IMR-90 (cell line): ENCODE measurements around the gene KRT3. TPM values are rescaled to one million over a fixed set of nuclear protein-coding genes. Genes with fewer than 3 reads are reported as not detected.

Experiments
- ATAC-seq: fragments of 200-7000 bp; cut with Tn5 transposase; 2 replicates; pipeline ENCODE4 v1.9.1; 2020; ENCODE audit warnings: low read depth, mild to moderate bottlenecking, moderate library complexity
- BruUV-seq: library from RNA; stranded (reverse); fragments of 400-500 nt; replicated peaks from 2 replicates; lab custom pipeline; 2021; lab: Mats Ljungman, UMichigan
- CTCF ChIA-PET: fragments of 300-600 bp; formaldehyde crosslinking; extraction: SDS; loops from one replicate; lab custom pipeline; 2021; ENCODE audit warnings: antibody characterized with exemption; lab: Yijun Ruan, JAX
- POLR2A ChIA-PET: fragments of 300-600 bp; sonication (Branson Sonifier 250); formaldehyde crosslinking; loops from one replicate; lab custom pipeline; 2022; ENCODE audit warnings: antibody characterized with exemption; ENCODE audit not compliant: unreplicated experiment; lab: Charles Lee
- DNase-seq: peaks from one replicate; pipeline ENCODE4 v3.0.0; 2013
- H2AFZ ChIP-seq: replicated peaks from 2 replicates; pipeline ENCODE3; 2013; ENCODE audit warnings: low read length, mild to moderate bottlenecking; ENCODE audit not compliant: poor library complexity
- H2AK5ac ChIP-seq: 2 replicates; pipeline ENCODE4 v1.6.1; 2013; ENCODE audit warnings: low read depth, low read length, inconsistent platforms
- H2AK9ac ChIP-seq: replicated peaks from 2 replicates; pipeline ENCODE3; 2013; ENCODE audit warnings: mild to moderate bottlenecking, low read depth, low read length, moderate library complexity; ENCODE audit not compliant: poor library complexity
- H2BK120ac ChIP-seq: 2 replicates; pipeline ENCODE4 v1.6.1; 2013; ENCODE audit warnings: low read depth, low read length, inconsistent platforms
- H2BK15ac ChIP-seq: 3 replicates; pipeline ENCODE4 v1.6.1; 2013; ENCODE audit warnings: low read depth, low read length, inconsistent platforms
- H2BK20ac ChIP-seq: 2 replicates; pipeline ENCODE4 v1.6.1; 2013; ENCODE audit warnings: low read depth, mild to moderate bottlenecking, inconsistent platforms, low read length, moderate library complexity
- H2BK5ac ChIP-seq: 2 replicates; pipeline ENCODE4 v1.6.1; 2013; ENCODE audit warnings: mild to moderate bottlenecking, low read depth, low read length, inconsistent platforms; ENCODE audit not compliant: poor library complexity, severe bottlenecking
- H3K14ac ChIP-seq: replicated peaks from 2 replicates; pipeline ENCODE4 v1.6.1; 2013; ENCODE audit warnings: low read depth, low read length, inconsistent platforms
- H3K18ac ChIP-seq: 2 replicates; pipeline ENCODE4 v1.6.1; 2013; ENCODE audit warnings: low read depth, low read length, control low read depth
- H3K23ac ChIP-seq: 2 replicates; pipeline ENCODE4 v1.6.1; 2013; ENCODE audit warnings: low read depth, low read length, inconsistent platforms
- H3K27ac ChIP-seq: 2 replicates; pipeline ENCODE4 v1.5.1; 2013; ENCODE audit warnings: mild to moderate bottlenecking, control low read depth, low read length; ENCODE audit not compliant: insufficient read depth
- H3K27me3 ChIP-seq: 2 replicates; pipeline ENCODE4 v1.6.1; 2013; ENCODE audit warnings: low read length; ENCODE audit not compliant: control insufficient read depth, insufficient read depth
- H3K36me3 ChIP-seq: 2 replicates; pipeline ENCODE4 v1.6.1; 2013; ENCODE audit warnings: low read length, mixed read lengths; ENCODE audit not compliant: control insufficient read depth, insufficient read depth
- H3K4ac ChIP-seq: 2 replicates; pipeline ENCODE4 v1.6.1; 2013; ENCODE audit warnings: low read depth, low read length, inconsistent platforms
- H3K4me1 ChIP-seq: 2 replicates; pipeline ENCODE4 v1.6.1; 2013; ENCODE audit warnings: low read length, mixed read lengths; ENCODE audit not compliant: control insufficient read depth, insufficient read depth
- H3K4me2 ChIP-seq: 2 replicates; pipeline ENCODE4 v1.6.1; 2013; ENCODE audit warnings: low read depth, mild to moderate bottlenecking, control low read depth, low read length, moderate library complexity
- H3K4me3 ChIP-seq: 2 replicates; pipeline ENCODE4 v1.5.1; 2013; ENCODE audit warnings: low read depth, mild to moderate bottlenecking, control low read depth, low read length, moderate library complexity; ENCODE audit not compliant: insufficient read depth
- H3K56ac ChIP-seq: 2 replicates; pipeline ENCODE4 v1.6.1; 2013; ENCODE audit warnings: low read length, inconsistent platforms; ENCODE audit not compliant: insufficient read depth; ENCODE audit errors: extremely low read depth
- H3K79me1 ChIP-seq, 2 experiments: 2 replicates each; pipeline ENCODE4 v1.6.1; 2013; ENCODE audit warnings: low read length in 2 of 2, inconsistent platforms in 1 of 2, low read depth in 1 of 2
- H3K9ac ChIP-seq: 2 replicates; pipeline ENCODE4 v1.6.1; 2013; ENCODE audit warnings: low read depth, low read length, control low read depth
- H3K9me1 ChIP-seq: 2 replicates; pipeline ENCODE4 v1.6.1; 2013; ENCODE audit warnings: low read length, inconsistent platforms; ENCODE audit not compliant: insufficient read depth
- H3K9me3 ChIP-seq: 2 replicates; pipeline ENCODE4 v1.6.1; 2013; ENCODE audit warnings: low read length; ENCODE audit not compliant: control insufficient read depth, insufficient read depth
- H4K20me1 ChIP-seq: 2 replicates; pipeline ENCODE4 v1.6.1; 2013; ENCODE audit warnings: low read length, inconsistent platforms; ENCODE audit not compliant: insufficient read depth
- H4K5ac ChIP-seq: 2 replicates; pipeline ENCODE4 v1.6.1; 2013; ENCODE audit warnings: mild to moderate bottlenecking, low read depth, low read length, control low read depth
- H4K8ac ChIP-seq, 2 experiments: 2 replicates each; pipeline ENCODE4 v1.6.1; 2013; ENCODE audit warnings: low read depth in 2 of 2, low read length in 2 of 2, control low read depth in 1 of 2, inconsistent platforms in 1 of 2
- H4K91ac ChIP-seq: 2 replicates; pipeline ENCODE4 v1.6.1; 2013; ENCODE audit warnings: low read depth, low read length, inconsistent platforms; ENCODE audit not compliant: insufficient read depth
- BHLHE40 ChIP-seq: fragments of 150-350 bp; IDR thresholded peaks from 2 replicates; pipeline ENCODE4 v1.6.1; 2016; ENCODE audit warnings: mild to moderate bottlenecking, low read depth, low read length
- CEBPB ChIP-seq: IDR thresholded peaks from 2 replicates; pipeline ENCODE4 v1.6.1; 2012; ENCODE audit warnings: low read depth, low read length, improper control_type of control experiment
- CHD1 ChIP-seq: IDR thresholded peaks from 2 replicates; pipeline ENCODE4 v1.6.1; 2012; ENCODE audit warnings: low read depth, low read length, improper control_type of control experiment
- FOS ChIP-seq: fragments of 150-350 bp; IDR thresholded peaks from 2 replicates; pipeline ENCODE4 v1.6.1; 2016; ENCODE audit warnings: low read depth, low read length
- MAFK ChIP-seq: IDR thresholded peaks from 2 replicates; pipeline ENCODE4 v1.6.1; 2012; ENCODE audit warnings: low read depth, low read length, improper control_type of control experiment
- MAZ ChIP-seq: IDR thresholded peaks from 2 replicates; pipeline ENCODE4 v1.6.1; 2012; ENCODE audit warnings: low read depth, mild to moderate bottlenecking, low read length, improper control_type of control experiment, moderate library complexity, borderline replicate concordance
- MXI1 ChIP-seq: IDR thresholded peaks from 2 replicates; pipeline ENCODE4 v1.6.1; 2012; ENCODE audit warnings: low read depth, mild to moderate bottlenecking, low read length, moderate library complexity, borderline replicate concordance
- NFE2L2 ChIP-seq: fragments of 150-350 bp; IDR thresholded peaks from 2 replicates; pipeline ENCODE4 v1.6.1; 2016; ENCODE audit warnings: low read depth, mild to moderate bottlenecking, low read length
- POLR2A ChIP-seq: IDR thresholded peaks from 2 replicates; pipeline ENCODE4 v1.6.1; 2012; ENCODE audit warnings: mild to moderate bottlenecking, low read depth, low read length
- RAD21 ChIP-seq: IDR thresholded peaks from 2 replicates; pipeline ENCODE4 v1.6.1; 2012; ENCODE audit warnings: low read length, improper control_type of control experiment
- RCOR1 ChIP-seq: IDR thresholded peaks from 2 replicates; pipeline ENCODE4 v1.6.1; 2012; ENCODE audit warnings: mild to moderate bottlenecking, low read length, improper control_type of control experiment; ENCODE audit not compliant: insufficient replicate concordance
- RFX5 ChIP-seq: IDR thresholded peaks from 2 replicates; pipeline ENCODE4 v1.8.0; 2012; ENCODE audit warnings: low read depth, mild to moderate bottlenecking, low read length, moderate library complexity
- SMC3 ChIP-seq: fragments of 150-350 bp; IDR thresholded peaks from 2 replicates; pipeline ENCODE4 v1.6.1; 2016; ENCODE audit warnings: low read depth, mild to moderate bottlenecking, antibody characterized with exemption, low read length, moderate library complexity
- WGBS, 2 experiments: methylation state at CpG; one replicate each; pipeline versions ENCODE4 v1.1.5 to v1.1.7; 2013; ENCODE audit warnings: missing lambda C conversion rate in 2 of 2; ENCODE audit not compliant: insufficient read length in 1 of 2; ENCODE audit errors: extremely low coverage in 2 of 2; 5-methylcytosine and 5-hydroxymethylcytosine counted together
- dilution Hi-C: fragments of 300-500 bp; cut with HindIII; formaldehyde crosslinking; loops from one replicate; pipeline ENCODE4 v1.14.3; 2018; ENCODE audit warnings: low sequenced_read_pairs; ENCODE audit not compliant: unreplicated experiment
- in situ Hi-C: fragments of 300-500 bp; cut with MboI; formaldehyde crosslinking; loops from 3 replicates; pipeline ENCODE4 v1.14.3; 2019; ENCODE audit warnings: low sequenced_read_pairs, inconsistent platforms, mixed read lengths
- intact Hi-C: fragments of 100-400 bp; cut with micrococcal nuclease; formaldehyde crosslinking; loops from 2 replicates; pipeline ENCODE4 v1.10.0; 2022
- polyA plus RNA-seq, 3 experiments: library from polyadenylated mRNA; depleted of rRNA; stranded (reverse); fragments of >200 nt; gene quantifications; 2 replicates each; pipeline ENCODE4 v1.2.3, GENCODE V29; 2012; ENCODE audit warnings: low replicate concordance in 1 of 3
- total RNA-seq: library from RNA; depleted of rRNA; stranded (reverse); fragments of >200 nt; gene quantifications from 2 replicates; pipeline ENCODE4 v1.2.3, GENCODE V29; 2012
- TF ChIP-seq, protein P1 (sequence below): conservative IDR thresholded peaks from 2 replicates; pipeline ENCODE4 v1.5.1; 2012; ENCODE audit warnings: mild to moderate bottlenecking, low read depth, low read length, improper control_type of control experiment
- TF ChIP-seq, protein P2 (sequence below): fragments of 150-350 bp; IDR thresholded peaks from 2 replicates; pipeline ENCODE4 v1.6.1; 2017; ENCODE audit warnings: mild to moderate bottlenecking, antibody characterized with exemption, low read length, low read depth
- TF ChIP-seq, protein P3 (sequence below): fragments of 150-350 bp; IDR thresholded peaks from 2 replicates; pipeline ENCODE4 v1.6.1; 2016; ENCODE audit warnings: low read depth, mild to moderate bottlenecking, low read length, moderate library complexity, borderline replicate concordance

KRT3 gene
- total and polyA plus RNA-seq, 2 of the 4 experiments (the other 2 are of a cell fraction), result not detected

DNA sequence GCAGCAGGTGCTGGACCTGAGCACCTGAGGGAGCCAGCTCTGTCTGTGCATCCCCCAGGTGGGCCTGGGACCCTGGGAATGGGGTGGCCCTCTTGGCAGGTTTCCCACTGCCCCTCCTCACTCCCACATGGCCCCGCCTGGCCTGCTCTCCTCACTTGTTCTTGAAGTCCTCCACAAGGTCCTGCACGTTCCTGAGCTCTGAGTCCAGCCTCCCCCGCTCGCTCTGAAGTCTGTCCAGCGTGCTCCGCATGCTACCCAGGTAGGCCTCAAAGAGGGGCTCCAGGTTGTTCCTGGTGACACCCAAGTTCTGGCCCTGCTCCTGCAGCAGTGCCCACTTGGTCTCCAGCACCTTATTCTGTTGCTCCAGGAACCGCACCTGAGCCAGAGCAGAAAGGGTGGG lies 35.3 kb upstream of the KRT3 start:
- Histone ChIP-seq H3K4me2 (no peak overlapping the region), H3K27me3 (peaks cover 4% of the 10 kb centered on the region), H3K4me1 (peaks cover 10% of the 10 kb centered on the region), H2AFZ (no peak overlapping the region), H3K56ac (no peak overlapping the region), H4K5ac (no peak overlapping the region), H3K9ac (no peak overlapping the region), H3K36me3 (no peaks in the 10 kb centered on the region), H3K4ac (no peak overlapping the region), H3K79me1 (no peaks in the 10 kb centered on the region), H3K9me1 (peaks cover 9% of the 10 kb centered on the region), H3K18ac (no peak overlapping the region), H2BK5ac (no peak overlapping the region), H4K91ac (no peak overlapping the region), H3K14ac (no peak overlapping the region), H4K20me1 (no peaks in the 10 kb centered on the region), H4K8ac (no peak overlapping the region), H2AK9ac (no peak overlapping the region), H3K23ac (no peak overlapping the region), H3K27ac (no peak overlapping the region), H2BK120ac (no peak overlapping the region), H3K4me3 (no peak overlapping the region), H3K9me3 (no peaks in the 10 kb centered on the region), H2BK20ac (no peak overlapping the region), H2BK15ac (no peak overlapping the region), H2AK5ac (no peak overlapping the region)
- DNase-seq (no peak), ATAC-seq (no peak)
- no TSS peak for BruUV-seq
- in situ Hi-C loops (no loop called here), dilution Hi-C loops (no loop called here), intact Hi-C loops (no loop called here)
- ChIA-PET POLR2A (interaction anchor here (0.6 kb wide), 1 partner anchor 106 kb away, joined by 5 read pairs; no protein-coding TSS in a partner anchor), CTCF (interaction anchor here (0.7 kb wide), 1 partner anchor 20 kb away, joined by 4 read pairs; no protein-coding TSS in a partner anchor)
- WGBS, 2 experiments, result 97% methylated on average over 4 of the region's 7 CpGs; no CpG with 5 or more reads in 1 of the 2 experiments
- TF ChIP-seq RAD21 (no peak), CHD1 (no peak), NFE2L2 (no peak), SMC3 (no peak), POLR2A (no peak), MAFK (no peak), MXI1 (no peak), FOS (no peak), CEBPB (no peak), MAZ (no peak), RCOR1 (no peak), BHLHE40 (no peak), RFX5 (no peak)
- TF ChIP-seq, protein P1, sequence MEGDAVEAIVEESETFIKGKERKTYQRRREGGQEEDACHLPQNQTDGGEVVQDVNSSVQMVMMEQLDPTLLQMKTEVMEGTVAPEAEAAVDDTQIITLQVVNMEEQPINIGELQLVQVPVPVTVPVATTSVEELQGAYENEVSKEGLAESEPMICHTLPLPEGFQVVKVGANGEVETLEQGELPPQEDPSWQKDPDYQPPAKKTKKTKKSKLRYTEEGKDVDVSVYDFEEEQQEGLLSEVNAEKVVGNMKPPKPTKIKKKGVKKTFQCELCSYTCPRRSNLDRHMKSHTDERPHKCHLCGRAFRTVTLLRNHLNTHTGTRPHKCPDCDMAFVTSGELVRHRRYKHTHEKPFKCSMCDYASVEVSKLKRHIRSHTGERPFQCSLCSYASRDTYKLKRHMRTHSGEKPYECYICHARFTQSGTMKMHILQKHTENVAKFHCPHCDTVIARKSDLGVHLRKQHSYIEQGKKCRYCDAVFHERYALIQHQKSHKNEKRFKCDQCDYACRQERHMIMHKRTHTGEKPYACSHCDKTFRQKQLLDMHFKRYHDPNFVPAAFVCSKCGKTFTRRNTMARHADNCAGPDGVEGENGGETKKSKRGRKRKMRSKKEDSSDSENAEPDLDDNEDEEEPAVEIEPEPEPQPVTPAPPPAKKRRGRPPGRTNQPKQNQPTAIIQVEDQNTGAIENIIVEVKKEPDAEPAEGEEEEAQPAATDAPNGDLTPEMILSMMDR, result no peak
- TF ChIP-seq, protein P2, sequence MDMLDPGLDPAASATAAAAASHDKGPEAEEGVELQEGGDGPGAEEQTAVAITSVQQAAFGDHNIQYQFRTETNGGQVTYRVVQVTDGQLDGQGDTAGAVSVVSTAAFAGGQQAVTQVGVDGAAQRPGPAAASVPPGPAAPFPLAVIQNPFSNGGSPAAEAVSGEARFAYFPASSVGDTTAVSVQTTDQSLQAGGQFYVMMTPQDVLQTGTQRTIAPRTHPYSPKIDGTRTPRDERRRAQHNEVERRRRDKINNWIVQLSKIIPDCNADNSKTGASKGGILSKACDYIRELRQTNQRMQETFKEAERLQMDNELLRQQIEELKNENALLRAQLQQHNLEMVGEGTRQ, result no peak
- TF ChIP-seq, protein P3, sequence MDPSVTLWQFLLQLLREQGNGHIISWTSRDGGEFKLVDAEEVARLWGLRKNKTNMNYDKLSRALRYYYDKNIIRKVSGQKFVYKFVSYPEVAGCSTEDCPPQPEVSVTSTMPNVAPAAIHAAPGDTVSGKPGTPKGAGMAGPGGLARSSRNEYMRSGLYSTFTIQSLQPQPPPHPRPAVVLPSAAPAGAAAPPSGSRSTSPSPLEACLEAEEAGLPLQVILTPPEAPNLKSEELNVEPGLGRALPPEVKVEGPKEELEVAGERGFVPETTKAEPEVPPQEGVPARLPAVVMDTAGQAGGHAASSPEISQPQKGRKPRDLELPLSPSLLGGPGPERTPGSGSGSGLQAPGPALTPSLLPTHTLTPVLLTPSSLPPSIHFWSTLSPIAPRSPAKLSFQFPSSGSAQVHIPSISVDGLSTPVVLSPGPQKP, result no peak
